H9 (cell line): Measurements from ENCODE around the gene ARPP21. TPM values are rescaled to one million over a fixed set of nuclear protein-coding genes. Genes with fewer than 3 reads are reported as not detected.

Experiments
- DNase-seq: peaks from one replicate; pipeline ENCODE4 v3.0.0-alpha.2; 2017
- H2AFZ ChIP-seq: one replicate; pipeline ENCODE4 v1.6.1; 2013; ENCODE audit warnings: mild to moderate bottlenecking, low read length, control low read depth, moderate library complexity
- H2AK5ac ChIP-seq: 2 replicates; pipeline ENCODE4 v1.6.1; 2013; ENCODE audit warnings: low read length, control low read depth, mixed read lengths; ENCODE audit not compliant: insufficient read length
- H2BK120ac ChIP-seq: one replicate; pipeline ENCODE4 v1.6.1; 2013; ENCODE audit warnings: low read depth, mild to moderate bottlenecking, low read length, control low read depth, inconsistent platforms; ENCODE audit not compliant: poor library complexity, severe bottlenecking
- H2BK12ac ChIP-seq: 2 replicates; pipeline ENCODE4 v1.6.1; 2013; ENCODE audit warnings: low read length, control low read depth, mixed read lengths, low read depth; ENCODE audit not compliant: insufficient read length
- H2BK15ac ChIP-seq: 2 replicates; pipeline ENCODE4 v1.6.1; 2013; ENCODE audit warnings: low read depth, low read length, control low read depth
- H2BK20ac ChIP-seq: one replicate; pipeline ENCODE4 v1.6.1; 2013; ENCODE audit warnings: low read depth, mild to moderate bottlenecking, low read length, control low read depth, inconsistent platforms; ENCODE audit not compliant: poor library complexity, severe bottlenecking
- H2BK5ac ChIP-seq: 2 replicates; pipeline ENCODE4 v1.6.1; 2013; ENCODE audit warnings: low read length, control low read depth, mixed read lengths; ENCODE audit not compliant: insufficient read length
- H3K14ac ChIP-seq: 2 replicates; pipeline ENCODE4 v1.6.1; 2013; ENCODE audit warnings: low read length, control low read depth; ENCODE audit not compliant: insufficient read depth
- H3K18ac ChIP-seq: 2 replicates; pipeline ENCODE4 v1.6.1; 2013; ENCODE audit warnings: low read depth, mild to moderate bottlenecking, mixed read lengths, low read length, control low read depth; ENCODE audit not compliant: insufficient read length
- H3K23ac ChIP-seq: 2 replicates; pipeline ENCODE4 v1.6.1; 2013; ENCODE audit warnings: low read length, control low read depth, mixed read lengths, low read depth; ENCODE audit not compliant: insufficient read length
- H3K23me2 ChIP-seq: 2 replicates; pipeline ENCODE4 v1.6.1; 2013; ENCODE audit warnings: low read depth, mild to moderate bottlenecking, mixed read lengths, low read length, control low read depth; ENCODE audit not compliant: insufficient read length, poor library complexity, severe bottlenecking
- H3K27ac ChIP-seq: 2 replicates; pipeline ENCODE4 v1.5.1; 2013; ENCODE audit warnings: low read length, control low read depth, mixed read lengths, low read depth; ENCODE audit not compliant: insufficient read length
- H3K27me3 ChIP-seq: 2 replicates; pipeline ENCODE4 v1.6.1; 2013; ENCODE audit warnings: low read length, control low read depth, inconsistent platforms; ENCODE audit not compliant: insufficient read depth
- H3K4ac ChIP-seq: 2 replicates; pipeline ENCODE4 v1.6.1; 2013; ENCODE audit warnings: low read depth, mild to moderate bottlenecking, control low read depth, inconsistent platforms, low read length, moderate library complexity
- H3K4me1 ChIP-seq: 2 replicates; pipeline ENCODE4 v1.6.1; 2013; ENCODE audit warnings: low read length, control low read depth, inconsistent platforms; ENCODE audit not compliant: insufficient read depth
- H3K4me2 ChIP-seq: 2 replicates; pipeline ENCODE4 v1.6.1; 2013; ENCODE audit warnings: low read length, control low read depth, mixed read lengths; ENCODE audit not compliant: insufficient read length, insufficient read depth
- H3K56ac ChIP-seq: 2 replicates; pipeline ENCODE4 v1.6.1; 2013; ENCODE audit warnings: low read depth, mild to moderate bottlenecking, mixed read lengths, low read length, control low read depth; ENCODE audit not compliant: insufficient read length
- H3K79me1 ChIP-seq: 2 replicates; pipeline ENCODE4 v1.6.1; 2013; ENCODE audit warnings: low read depth, mild to moderate bottlenecking, moderate library complexity, low read length, control low read depth, inconsistent platforms; ENCODE audit not compliant: insufficient read depth, poor library complexity, severe bottlenecking
- H3K79me2 ChIP-seq: 2 replicates; pipeline ENCODE4 v1.6.1; 2013; ENCODE audit warnings: low read length, control low read depth, inconsistent platforms; ENCODE audit not compliant: insufficient read depth
- H3K9ac ChIP-seq: 2 replicates; pipeline ENCODE4 v1.6.1; 2013; ENCODE audit warnings: low read length, control low read depth, mixed read lengths; ENCODE audit not compliant: insufficient read length; ENCODE audit errors: extremely low read depth
- H3K9me3 ChIP-seq: one replicate; pipeline ENCODE4 v1.6.1; 2013; ENCODE audit warnings: low read depth, low read length, inconsistent platforms; ENCODE audit not compliant: control insufficient read depth
- H3T11ph ChIP-seq: one replicate; pipeline ENCODE4 v1.6.1; 2013; ENCODE audit warnings: mild to moderate bottlenecking, low read length, control low read depth, inconsistent platforms
- H4K20me1 ChIP-seq: one replicate; pipeline ENCODE4 v1.6.1; 2013; ENCODE audit not compliant: control insufficient read depth, insufficient read length, insufficient read depth
- H4K5ac ChIP-seq: 2 replicates; pipeline ENCODE4 v1.6.1; 2013; ENCODE audit warnings: low read depth, mild to moderate bottlenecking, mixed read lengths, low read length, control low read depth; ENCODE audit not compliant: insufficient read length
- H4K8ac ChIP-seq: replicated peaks from 2 replicates; pipeline ENCODE4 v1.6.1; 2013; ENCODE audit warnings: low read length, control low read depth, mixed read lengths, low read depth; ENCODE audit not compliant: insufficient read length
- H4K91ac ChIP-seq: 2 replicates; pipeline ENCODE4 v1.6.1; 2013; ENCODE audit warnings: low read depth, mild to moderate bottlenecking, moderate library complexity, mixed read lengths, low read length, control low read depth; ENCODE audit not compliant: insufficient read length
- H3K27ac Mint-ChIP-seq, 3 experiments: 2 replicates in 2 of 3; 3 replicates in 1 of 3; pipeline ENCODE4 v1.8.0; 2020 to 2021; ENCODE audit warnings: mixed read lengths in 3 of 3, mild to moderate bottlenecking in 1 of 3, moderate library complexity in 1 of 3
- H3K27me3 Mint-ChIP-seq: 2 replicates; pipeline ENCODE4 v1.8.0; 2021; ENCODE audit warnings: low read depth, mild to moderate bottlenecking, moderate library complexity, mixed read lengths
- H3K36me3 Mint-ChIP-seq, 3 experiments: 2 replicates in 2 of 3; 3 replicates in 1 of 3; pipeline ENCODE4 v1.8.0; 2020 to 2021; ENCODE audit warnings: low read depth in 3 of 3, mixed read lengths in 3 of 3; ENCODE audit not compliant: insufficient read depth in 1 of 3
- H3K4me1 Mint-ChIP-seq, 2 experiments: 2 replicates each; pipeline ENCODE4 v1.8.0; 2020; ENCODE audit warnings: mixed read lengths in 2 of 2
- H3K4me3 Mint-ChIP-seq, 2 experiments: 2 replicates in 1 of 2; 3 replicates in 1 of 2; pipeline ENCODE4 v1.8.0; 2020 to 2021; ENCODE audit warnings: mild to moderate bottlenecking in 2 of 2, mixed read lengths in 2 of 2, moderate library complexity in 1 of 2
- H3K9me3 Mint-ChIP-seq, 2 experiments: 2 replicates in 1 of 2; 3 replicates in 1 of 2; pipeline ENCODE4 v1.8.0; 2020; ENCODE audit warnings: mild to moderate bottlenecking in 2 of 2, mixed read lengths in 2 of 2, moderate library complexity in 1 of 2
- CTCF ChIP-seq: fragments of 200-600 bp; sonication (generic); conservative IDR thresholded peaks from 3 replicates; pipeline ENCODE4 v1.8.0; 2021; ENCODE audit warnings: antibody characterized with exemption, mild to moderate bottlenecking
- WGBS: extraction: QIAGEN DNeasy Blood & Tissue Kit; methylation state at CpG from one replicate; pipeline ENCODE4 v1.1.7; 2013; ENCODE audit warnings: missing lambda C conversion rate, low lambda C conversion rate, mixed read lengths; ENCODE audit not compliant: insufficient read length; ENCODE audit errors: extremely low coverage; 5-methylcytosine and 5-hydroxymethylcytosine counted together
- total RNA-seq: library from RNA; stranded (reverse); gene quantifications from 2 replicates; pipeline ENCODE4 v1.2.1, GENCODE V29; 2021

Gene ARPP21
- total RNA-seq, 1 experiment from 2014 or later = not detected

GRCh38 chr3:35743218-35743617 lies 103.9 kb downstream of the ARPP21 start:
- Mint-ChIP-seq H3K27me3 (peaks cover 88% of the 10 kb centered on the region), H3K9me3 (no peaks in the 10 kb centered on the region; a peak in 1 of 5 replicates), H3K4me1 (peaks cover 12 to 26% of the 10 kb centered on the region in 2 experiments), H3K4me3 (no peak overlapping the region), H3K27ac (no peak overlapping the region), H3K36me3 (no peaks in the 10 kb centered on the region)
- Histone ChIP-seq H4K5ac (no peak overlapping the region), H2BK20ac (no peak overlapping the region), H2AK5ac (no peak overlapping the region), H4K20me1 (no peaks in the 10 kb centered on the region), H3K23me2 (no peaks in the 10 kb centered on the region), H3K9ac (no peak overlapping the region), H3K4me1 (no peaks in the 10 kb centered on the region; the same call in 1 of the 2 replicates), H2BK5ac (no peak overlapping the region), H3K79me2 (no peaks in the 10 kb centered on the region), H3K9me3 (no peaks in the 10 kb centered on the region), H2BK120ac (no peak overlapping the region), H3K27me3 (peaks cover 12% of the 10 kb centered on the region; the same call in 1 of the 2 replicates), H3K18ac (no peak overlapping the region), H4K91ac (no peak overlapping the region), H3T11ph (no peak overlapping the region), H3K14ac (no peak overlapping the region), H4K8ac (no peak overlapping the region), H3K23ac (no peak overlapping the region), H3K56ac (no peak overlapping the region), H2BK15ac (no peak overlapping the region), H3K27ac (no peak overlapping the region), H3K4me2 (no peak overlapping the region), H3K4ac (no peak overlapping the region), H2AFZ (no peak overlapping the region), H3K79me1 (no peaks in the 10 kb centered on the region), H2BK12ac (no peak overlapping the region)
- no peak for DNase-seq
- WGBS = no CpG with 5 or more reads among the region's 5 CpGs
- no peak for TF ChIP-seq CTCF
